ENCODE measurements around the gene DDX21.

Gene DDX21

DNA sequence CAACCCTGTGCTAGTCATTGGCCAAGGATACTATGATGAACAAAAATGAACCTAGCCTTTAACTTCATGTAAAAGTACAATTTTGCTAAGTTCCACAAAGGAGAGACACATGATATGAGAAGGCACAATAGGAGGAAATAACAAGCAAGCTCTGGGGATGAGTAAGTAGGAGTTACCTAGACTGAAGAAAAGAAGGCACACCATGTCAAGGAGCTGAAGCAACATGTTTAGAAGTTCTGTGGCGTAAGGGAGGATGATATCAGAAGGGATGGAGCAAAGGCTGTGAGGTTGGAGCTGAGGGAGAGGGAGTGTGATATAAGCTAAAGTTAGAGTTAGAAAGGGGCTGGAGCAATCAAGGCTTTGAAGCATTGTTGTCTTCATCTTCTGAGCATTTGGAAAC is 58.2 kb downstream of the DDX21 start:
- TF ChIP-seq, protein P1, sequence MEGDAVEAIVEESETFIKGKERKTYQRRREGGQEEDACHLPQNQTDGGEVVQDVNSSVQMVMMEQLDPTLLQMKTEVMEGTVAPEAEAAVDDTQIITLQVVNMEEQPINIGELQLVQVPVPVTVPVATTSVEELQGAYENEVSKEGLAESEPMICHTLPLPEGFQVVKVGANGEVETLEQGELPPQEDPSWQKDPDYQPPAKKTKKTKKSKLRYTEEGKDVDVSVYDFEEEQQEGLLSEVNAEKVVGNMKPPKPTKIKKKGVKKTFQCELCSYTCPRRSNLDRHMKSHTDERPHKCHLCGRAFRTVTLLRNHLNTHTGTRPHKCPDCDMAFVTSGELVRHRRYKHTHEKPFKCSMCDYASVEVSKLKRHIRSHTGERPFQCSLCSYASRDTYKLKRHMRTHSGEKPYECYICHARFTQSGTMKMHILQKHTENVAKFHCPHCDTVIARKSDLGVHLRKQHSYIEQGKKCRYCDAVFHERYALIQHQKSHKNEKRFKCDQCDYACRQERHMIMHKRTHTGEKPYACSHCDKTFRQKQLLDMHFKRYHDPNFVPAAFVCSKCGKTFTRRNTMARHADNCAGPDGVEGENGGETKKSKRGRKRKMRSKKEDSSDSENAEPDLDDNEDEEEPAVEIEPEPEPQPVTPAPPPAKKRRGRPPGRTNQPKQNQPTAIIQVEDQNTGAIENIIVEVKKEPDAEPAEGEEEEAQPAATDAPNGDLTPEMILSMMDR (IDR thresholded peaks at IDR 0.05; ENCODE audit: insufficient read depth, low read length, missing control alignments), result no peak
- H3K4me3 ChIP-seq (ENCODE audit: low read depth, low read length), result no peak overlapping the region
- CTCF ChIA-PET, result interaction anchor here (0.8 to 19.3 kb wide), 4 partner anchors 9 to 142 kb away, joined by 3 to 416 read pairs (median 23); partner anchors contain the start of gene SRGN
- no peak for DNase-seq (ENCODE audit: low read depth, low spot score)
- POLR2A ChIA-PET, result no interaction called here

DNA sequence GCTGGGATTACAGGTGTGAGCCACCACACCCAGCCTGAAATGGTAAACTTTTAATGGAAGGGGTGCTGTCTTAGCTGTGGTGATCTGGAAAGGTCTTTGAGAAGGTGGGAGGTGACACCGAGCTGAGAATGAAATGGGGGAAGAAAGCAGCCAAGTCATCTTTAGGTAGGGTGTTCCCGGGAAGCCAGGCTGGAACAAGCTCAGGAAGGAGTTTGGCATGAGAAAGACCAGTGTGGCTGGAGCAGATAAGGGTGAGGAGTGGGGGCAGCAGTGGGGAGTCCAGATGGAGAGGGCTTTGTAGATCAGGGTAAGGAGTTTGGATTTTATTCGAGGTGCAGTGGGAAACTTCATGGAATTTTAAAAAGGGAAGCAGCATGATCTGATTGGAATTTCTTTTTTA is 62.6 kb downstream of the DDX21 start:
- TF ChIP-seq, protein P1 (IDR thresholded peaks at IDR 0.05; ENCODE audit: insufficient read depth, low read length, missing control alignments), result no peak
- ChIA-PET POLR2A (interaction anchor here (0.7 kb wide), 1 partner anchor 47 kb away, joined by 3 read pairs; no protein-coding TSS in a partner anchor), CTCF (interaction anchor here (0.9 to 1.5 kb wide), 2 partner anchors 62 to 75 kb away, joined by 3 to 6 read pairs; no protein-coding TSS in a partner anchor)
- H3K4me3 ChIP-seq (ENCODE audit: low read depth, low read length), result no peak overlapping the region
- DNase-seq (ENCODE audit: low read depth, low spot score), result no peak

DNA sequence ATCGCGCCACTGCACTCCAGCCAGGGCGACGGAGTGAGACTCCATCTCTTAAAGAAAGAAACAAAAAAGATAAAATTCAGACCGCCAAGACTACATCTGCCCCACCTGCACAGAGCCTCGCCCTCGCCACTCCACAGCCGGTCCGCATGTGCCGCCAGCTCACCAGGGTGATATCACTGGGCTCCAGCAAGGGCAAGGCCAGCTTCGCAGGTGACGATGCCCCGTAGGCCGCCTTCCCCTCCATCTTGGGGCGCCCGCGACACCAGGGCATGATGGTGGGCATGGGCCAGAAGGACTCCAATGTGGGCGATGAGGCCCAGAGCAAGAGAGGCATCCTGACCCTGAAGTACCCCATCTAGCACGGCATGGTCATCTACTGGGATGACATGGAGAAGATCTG is 66.6 kb downstream of the DDX21 start:
- TF ChIP-seq, protein P1 (IDR thresholded peaks at IDR 0.05; ENCODE audit: insufficient read depth, low read length, missing control alignments), result no peak
- POLR2A ChIA-PET, result no interaction called here
- H3K4me3 ChIP-seq (ENCODE audit: low read depth, low read length), result no peak overlapping the region
- CTCF ChIA-PET, result interaction anchor here (0.5 to 1.4 kb wide), 2 partner anchors 17 to 1320 kb away, joined by 3 to 4 read pairs; no protein-coding TSS in a partner anchor
- no peak for DNase-seq (ENCODE audit: low read depth, low spot score)

DNA sequence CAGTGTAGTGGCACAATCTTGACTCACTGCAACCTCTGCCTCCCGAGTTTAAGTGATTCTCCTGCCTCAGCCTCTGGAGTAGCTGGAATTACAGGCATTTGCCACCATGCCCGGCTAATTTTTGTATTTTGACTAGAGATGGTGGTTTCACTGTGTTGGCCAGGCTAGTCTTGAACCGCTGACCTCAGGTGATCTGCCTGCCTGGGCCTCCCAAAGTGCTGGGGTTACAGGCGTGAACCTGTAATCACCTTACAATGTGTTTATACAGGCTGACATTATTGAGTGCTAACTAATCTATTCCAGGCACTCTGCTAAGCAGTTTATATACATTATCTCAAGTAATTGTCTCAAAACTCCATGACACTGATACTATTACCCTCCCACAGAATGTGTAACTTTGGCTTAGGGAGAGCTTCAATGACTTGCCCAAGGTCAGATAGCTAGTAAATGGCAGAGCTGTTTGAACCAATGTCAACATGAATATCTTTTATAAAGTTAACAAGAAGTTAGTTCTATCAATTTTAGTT is 69.5 kb downstream of the DDX21 start:
- ChIA-PET CTCF (interaction anchor here (0.8 to 1.5 kb wide), 5 partner anchors 11 to 213 kb away, joined by 3 to 4 read pairs (median 3); no protein-coding TSS in a partner anchor), POLR2A (no interaction called here)
- TF ChIP-seq, protein P1 (IDR thresholded peaks at IDR 0.05; ENCODE audit: insufficient read depth, low read length, missing control alignments), result no peak
- H3K4me3 ChIP-seq (ENCODE audit: low read depth, low read length), result no peak overlapping the region
- no peak for DNase-seq (ENCODE audit: low read depth, low spot score)

DNA sequence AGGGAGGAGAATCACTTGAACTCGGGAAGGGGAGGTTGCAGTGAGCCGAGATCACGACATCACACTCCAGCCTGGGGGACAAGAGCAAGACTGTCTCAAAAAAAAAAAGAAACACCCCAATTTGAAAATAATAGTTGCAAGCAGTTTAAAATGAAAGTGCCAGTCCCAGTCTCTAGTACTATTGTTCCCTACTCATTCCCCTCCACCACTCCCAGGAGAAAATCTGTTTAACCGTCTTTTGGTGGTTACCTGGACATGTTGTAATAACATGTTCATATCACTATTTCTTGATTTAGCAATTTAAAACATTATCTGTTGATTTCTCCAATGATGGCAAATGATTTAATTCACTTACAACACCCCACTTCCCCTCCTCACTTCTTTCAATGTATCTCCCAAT is 77.3 kb downstream of the DDX21 start:
- DNase-seq (ENCODE audit: low read depth, low spot score), result no peak
- POLR2A ChIA-PET, result no interaction called here
- H3K4me3 ChIP-seq (ENCODE audit: low read depth, low read length), result no peak overlapping the region
- CTCF ChIA-PET, result no interaction called here
- TF ChIP-seq, protein P1 (IDR thresholded peaks at IDR 0.05; ENCODE audit: insufficient read depth, low read length, missing control alignments), result no peak

Data from AG04449 (cell line).